CMK (cell line): ENCODE measurements around the gene WSB2.
"Not testable (repeated sequence)": the region's sequence is repeated elsewhere in the genome, so short reads cannot be mapped to it uniquely, and the experiment has no call there.

Experiments used
- DNase-seq: peaks from one replicate; pipeline ENCODE4 v3.0.0-alpha.2; 2010; ENCODE audit warnings: low read depth

WSB2 gene

GRCh38 chr12:118034429-118035189 is 26.4 kb downstream of the WSB2 start:
- DNase-seq: no peak

GRCh38 chr12:118033902-118034301 is 27.1 kb downstream of the WSB2 start:
- DNase-seq: no peak

GRCh38 chr12:118033323-118033722 is 27.7 kb downstream of the WSB2 start:
- DNase-seq: no peak

- no peak for DNase-seq
These were observed 28.8 kb downstream of the WSB2 start for GRCh38 chr12:118032188-118032587.

- no peak for DNase-seq
These were observed 31.8 kb downstream of the WSB2 start for GRCh38 chr12:118029166-118029565.

GRCh38 chr12:118025168-118025567 is 35.8 kb downstream of the WSB2 start:
- DNase-seq: no peak

- DNase-seq: no peak
These were observed 37.6 kb downstream of the WSB2 start for GRCh38 chr12:118023301-118023860.

GRCh38 chr12:118022728-118023109 is 38.3 kb downstream of the WSB2 start:
- DNase-seq: no peak

- DNase-seq: not testable (repeated sequence)
These were observed 38.8 kb downstream of the WSB2 start for GRCh38 chr12:118022097-118022727.

- no peak for DNase-seq
These were observed 40.9 kb downstream of the WSB2 start for GRCh38 chr12:118020036-118020435.

GRCh38 chr12:118017926-118018325 is 43.1 kb downstream of the WSB2 start:
- DNase-seq: no peak

GRCh38 chr12:118016424-118017264 is 44.3 kb downstream of the WSB2 start, which contains the start of gene RFC5:
TSS of gene RFC5 (plus strand) at chr12:118016703. CDS start at chr12:118016828, 125 bp downstream.
- peak; percentile 96 for DNase-seq

- DNase-seq: no peak
These were observed 45.0 kb downstream of the WSB2 start for GRCh38 chr12:118015944-118016343.

GRCh38 chr12:118015306-118015705 is 45.7 kb downstream of the WSB2 start:
- DNase-seq: no peak

GRCh38 chr12:118013283-118013682 is 47.7 kb downstream of the WSB2 start:
- DNase-seq: no peak

GRCh38 chr12:118011961-118012360 is 49.0 kb downstream of the WSB2 start:
- DNase-seq: no peak

- no peak for DNase-seq
These were observed 49.6 kb downstream of the WSB2 start for GRCh38 chr12:118011377-118011776.

- no peak for DNase-seq
These were observed 50.1 kb downstream of the WSB2 start for GRCh38 chr12:118010903-118011302.

GRCh38 chr12:117999806-118000205 is 61.2 kb downstream of the WSB2 start:
- DNase-seq: not testable (repeated sequence)

- no peak for DNase-seq
These were observed 62.3 kb downstream of the WSB2 start for GRCh38 chr12:117998719-117999118.

- DNase-seq: no peak
These were observed 66.2 kb downstream of the WSB2 start for GRCh38 chr12:117994551-117995438.
